K562 (cell line): ENCODE measurements around the gene SEC24C. TPM values are rescaled to one million over a fixed set of nuclear protein-coding genes. Genes with fewer than 3 reads are reported as not detected.
"Not testable (repeated sequence)": the region's sequence is repeated elsewhere in the genome, so short reads cannot be mapped to it uniquely, and the experiment has no call there.

Source experiments
- ATAC-seq: fragments of 200-7000 bp; cut with Tn5 transposase; 3 replicates; pipeline ENCODE4 v1.9.1; 2020; ENCODE audit warnings: moderate library complexity
- BruUV-seq: library from RNA; stranded (reverse); fragments of 400-500 nt; replicated peaks from 2 replicates; lab custom pipeline; 2021; lab: Mats Ljungman, UMichigan
- CTCF ChIA-PET: fragments of 300-600 bp; formaldehyde crosslinking; extraction: SDS; loops from one replicate; lab custom pipeline; 2021; ENCODE audit warnings: low intra/inter-chr PET ratio; lab: Yijun Ruan, JAX
- POLR2A ChIA-PET: fragments of 300-600, 350-650 bp; sonication (Branson Sonifier 250); formaldehyde crosslinking; extraction: SDS; loops from one replicate; lab custom pipeline; 2021; ENCODE audit warnings: antibody characterized with exemption, inconsistent platforms; lab: Yijun Ruan, JAX
- DNase-seq, 4 experiments: peaks; one replicate each; pipeline versions ENCODE4 v3.0.0 to v3.0.0-alpha.2; 2011 to 2018; ENCODE audit warnings: low spot score in 3 of 4, mixed read lengths in 3 of 4; ENCODE audit errors: extremely low read depth in 1 of 4
- FAIRE-seq: peaks from 2 replicates; lab custom pipeline; 2011; peaks lifted over from hg19 to GRCh38; lab: Jason Lieb, UNC
- H2AFZ ChIP-seq: 2 replicates; pipeline ENCODE4 v1.6.0; 2011; ENCODE audit warnings: low read depth, low read length, control low read depth, inconsistent platforms
- H3K27ac ChIP-seq: fragments of 200-600 bp; 3 replicates; pipeline ENCODE4 v1.8.0; 2011; ENCODE audit warnings: low read depth, mild to moderate bottlenecking, control low read depth, inconsistent platforms, low read length, moderate library complexity, mixed read lengths; ENCODE audit errors: extremely low read depth
- H3K27me3 ChIP-seq, 2 experiments: fragments of 300-600 bp in 1 of 2; 2 replicates in 1 of 2; 3 replicates in 1 of 2; pipeline versions ENCODE4 v1.6.0 to v1.8.0; 2011; ENCODE audit warnings: inconsistent platforms in 2 of 2, low read length in 2 of 2, mild to moderate bottlenecking in 1 of 2, mixed read lengths in 1 of 2, moderate library complexity in 1 of 2; ENCODE audit not compliant: control insufficient read depth in 2 of 2, insufficient read depth in 2 of 2
- H3K36me3 ChIP-seq: fragments of 300-600 bp; 3 replicates; pipeline ENCODE4 v1.8.0; 2011; ENCODE audit warnings: mild to moderate bottlenecking, low read length, inconsistent platforms; ENCODE audit not compliant: control insufficient read depth, insufficient read depth
- H3K4me1 ChIP-seq, 2 experiments: fragments of 200-600 bp in 1 of 2; replicated peaks in 1 of 2; 2 replicates in 1 of 2; 3 replicates in 1 of 2; pipeline versions ENCODE4 v1.5.1 to v1.8.0; 2011; ENCODE audit warnings: inconsistent platforms in 2 of 2, low read length in 2 of 2, mild to moderate bottlenecking in 1 of 2, mixed read lengths in 1 of 2, moderate library complexity in 1 of 2; ENCODE audit not compliant: control insufficient read depth in 2 of 2, insufficient read depth in 2 of 2
- H3K4me2 ChIP-seq: 2 replicates; pipeline ENCODE4 v1.6.1; 2011; ENCODE audit warnings: low read length, control low read depth, inconsistent platforms, mixed read lengths; ENCODE audit not compliant: insufficient read depth
- H3K4me3 ChIP-seq: fragments of 200-600 bp; sonication (generic), shearing (Covaris generic); 2 replicates; pipeline ENCODE4 v1.5.1; 2016; ENCODE audit warnings: control low read depth, inconsistent platforms
- H3K79me2 ChIP-seq: fragments of 200-600 bp; 3 replicates; pipeline ENCODE4 v1.8.0; 2011; ENCODE audit warnings: low read length, inconsistent platforms; ENCODE audit not compliant: control insufficient read depth, insufficient read depth
- H3K9ac ChIP-seq, 2 experiments: 2 replicates each; pipeline versions ENCODE4 v1.6.0 to v1.6.1; 2011; ENCODE audit warnings: low read depth in 2 of 2, low read length in 2 of 2, control low read depth in 1 of 2, inconsistent platforms in 1 of 2, mild to moderate bottlenecking in 1 of 2, mixed read lengths in 1 of 2; ENCODE audit not compliant: insufficient read depth in 1 of 2
- H3K9me1 ChIP-seq: one replicate; pipeline ENCODE4 v1.6.0; 2011; ENCODE audit warnings: inconsistent platforms, mild to moderate bottlenecking, low read length, moderate library complexity; ENCODE audit not compliant: control insufficient read depth, insufficient read depth
- H3K9me3 ChIP-seq: replicated peaks from 2 replicates; pipeline ENCODE4 v1.5.1; 2011; ENCODE audit warnings: low read depth, low read length, inconsistent platforms; ENCODE audit not compliant: control insufficient read depth, insufficient read depth
- H4K20me1 ChIP-seq: replicated peaks from 2 replicates; pipeline ENCODE4 v1.6.1; 2011; ENCODE audit warnings: low read length, inconsistent platforms, mixed read lengths; ENCODE audit not compliant: control insufficient read depth, insufficient read depth
- CREB3L1 ChIP-seq: fragments of 450-650 bp; IDR thresholded peaks from 2 replicates; pipeline ENCODE4 v1.6.1; 2014; ENCODE audit warnings: low read depth, mild to moderate bottlenecking, moderate library complexity, borderline replicate concordance
- KDM5B ChIP-seq: fragments of 200-600 bp; sonication (generic); IDR thresholded peaks from 2 replicates; pipeline ENCODE4 v1.6.1; 2012; ENCODE audit warnings: low read depth, mild to moderate bottlenecking, moderate library complexity, low read length, control low read depth, inconsistent platforms; ENCODE audit not compliant: insufficient replicate concordance
- MITF ChIP-seq: IDR thresholded peaks from 2 replicates; pipeline ENCODE4 v1.6.1; 2014; ENCODE audit warnings: antibody characterized with exemption
- PCBP2 ChIP-seq: fragments of 200-400 bp; formaldehyde crosslinking; IDR thresholded peaks from 2 replicates; pipeline ENCODE4 v1.6.1; 2018; ENCODE audit warnings: low read length, low read depth, mild to moderate bottlenecking, moderate library complexity; ENCODE audit not compliant: poor library complexity, severe bottlenecking
- POLR2G ChIP-seq: fragments of 200-400 bp; formaldehyde crosslinking; IDR thresholded peaks from 2 replicates; pipeline ENCODE4 v1.6.1; 2017; ENCODE audit warnings: low read depth, mild to moderate bottlenecking, antibody characterized with exemption, low read length, moderate library complexity
- SUPT5H ChIP-seq: fragments of 450-650 bp; IDR thresholded peaks from 2 replicates; pipeline ENCODE4 v1.6.1; 2016
- TFAP4 ChIP-seq: sonication (generic); formaldehyde crosslinking; IDR thresholded peaks from 2 replicates; pipeline ENCODE4 v1.8.0; 2022; ENCODE audit warnings: missing genetic modification reagents, mild to moderate bottlenecking, moderate library complexity, borderline replicate concordance
- TSC22D4 ChIP-seq: fragments of 450-650 bp; IDR thresholded peaks from 2 replicates; pipeline ENCODE4 v1.6.1; 2016; ENCODE audit warnings: missing genetic modification characterization, missing biosample characterization, control low read depth
- ZFP36 ChIP-seq: fragments of 150-350 bp; IDR thresholded peaks from 2 replicates; pipeline ENCODE4 v1.6.1; 2018; ENCODE audit warnings: low read length, low read depth; ENCODE audit not compliant: partially characterized antibody
- WGBS: fragments of 100-300 bp; shearing (Covaris generic); methylation state at CpG from one replicate; pipeline ENCODE4 v1.1.6; 2016; ENCODE audit warnings: low coverage, mixed read lengths; ENCODE audit not compliant: insufficient coverage; ENCODE audit errors: missing lambda C conversion rate; 5-methylcytosine and 5-hydroxymethylcytosine counted together
- in situ Hi-C: fragments of 300-500 bp; cut with MboI; formaldehyde crosslinking; loops from 4 replicates; pipeline ENCODE4 v1.15.0; 2018; ENCODE audit warnings: inconsistent platforms, mixed read lengths
- intact Hi-C: fragments of 100-400 bp; cut with micrococcal nuclease; formaldehyde crosslinking; loops from 2 replicates; pipeline ENCODE4 v1.14.2; 2022
- polyA plus RNA-seq, 8 experiments: library from polyadenylated mRNA; depleted of rRNA in 4 of 8; stranded (reverse) in 5 of 8; unstranded in 3 of 8; fragments of >200 nt; fragmentation: Nextera tagmentation in 2 of 8; fragmentation: Illumina TruSeq in 1 of 8; extraction: Ambion mirVana in 2 of 8; extraction: Trizol in 1 of 8; gene quantifications; 2 replicates each; pipeline versions ENCODE4 v1.2.1 to v1.2.3, GENCODE V29; 2011 to 2014; ENCODE audit warnings: inconsistent platforms in 1 of 8, missing spikeins in 1 of 8
- total RNA-seq, 7 experiments: library from RNA; depleted of rRNA in 6 of 7; stranded (reverse); fragments of >200 nt in 6 of 7; fragmentation: Illumina TruSeq in 2 of 7; extraction: Trizol in 2 of 7; gene quantifications; 2 replicates each; pipeline versions ENCODE4 v1.2.1 to v1.2.3, GENCODE V29; 2011 to 2021; ENCODE audit warnings: low replicate concordance in 1 of 7

SEC24C gene
- total and polyA plus RNA-seq, 9 of the 15 experiments (the other 6 are each of a cell fraction or from before 2014, with no cell fraction given), result 19.0 to 115 (median 70.5) TPM

GRCh38 chr10:73740501-73741254 is 3.5 kb upstream of the SEC24C start:
- H3K27ac ChIP-seq, H4K20me1 ChIP-seq, in situ Hi-C loops, CTCF ChIA-PET, H3K9me3 ChIP-seq, DNase-seq, H3K27me3 ChIP-seq, BruUV-seq, ATAC-seq, H3K9ac ChIP-seq, FAIRE-seq, H3K4me3 ChIP-seq, H2AFZ ChIP-seq, H3K4me2 ChIP-seq, H3K9me1 ChIP-seq: not testable (repeated sequence)
- Histone ChIP-seq H3K79me2 (peaks cover 42% of the 10 kb centered on the region), H3K36me3 (peaks cover 31% of the 10 kb centered on the region), H3K4me1 (peaks cover 5 to 17% of the 10 kb centered on the region in 2 experiments; a peak in 3 of 5 replicates)
- 90% methylated on average over 15 of the region's 18 CpGs for WGBS
- TF ChIP-seq POLR2G (peak; percentile 46; the same call in 1 of the 2 replicates), SUPT5H (peak; percentile 0; the same call in 1 of the 2 replicates)
- intact Hi-C loops, result loop anchor here (5.0 kb wide), 1 partner anchor 88 kb away; no protein-coding TSS in a partner anchor
- POLR2A ChIA-PET, result interaction anchor here (6.3 kb wide), 1 partner anchor 8 kb away, joined by 118 read pairs; no protein-coding TSS in a partner anchor

GRCh38 chr10:73742454-73742734 is 1.8 kb upstream of the SEC24C start:
- WGBS, result 80% methylated on average over 5 of the region's 5 CpGs
- no peak overlapping the region for H2AFZ ChIP-seq
- H3K4me2 ChIP-seq, result no peak overlapping the region; the same call in 1 of the 2 replicates
- H3K4me3 ChIP-seq, result no peak overlapping the region
- ChIA-PET POLR2A (interaction anchor here (0.6 to 6.3 kb wide), 9 partner anchors 10 to 74 kb away, joined by 3 to 118 read pairs (median 4); partner anchors contain the start of gene CHCHD1), CTCF (no interaction called here)
- in situ Hi-C loops (no loop called here), intact Hi-C loops (loop anchor here (5.0 kb wide), 1 partner anchor 90 kb away; no protein-coding TSS in a partner anchor)
- peaks cover 5 to 21% of the 10 kb centered on the region in 2 experiments; a peak in 3 of 5 replicates for H3K4me1 ChIP-seq
- peak overlapping the region; percentile 99 for H3K27ac ChIP-seq
- peaks cover 38% of the 10 kb centered on the region for H3K36me3 ChIP-seq
- no peaks in the 10 kb centered on the region for H3K9me3 ChIP-seq
- FAIRE-seq, result no peak
- peak overlapping the region in 1 of 2 experiments; percentile 16; a peak in 1 of 4 replicates for H3K9ac ChIP-seq
- no peak for ATAC-seq
- DNase-seq, result peak in 1 of 4 experiments; percentile 19
- no peaks in the 10 kb centered on the region for H3K9me1 ChIP-seq
- no peaks in the 10 kb centered on the region for H3K27me3 ChIP-seq
- no peaks in the 10 kb centered on the region for H4K20me1 ChIP-seq
- peaks cover 56% of the 10 kb centered on the region for H3K79me2 ChIP-seq
- no TSS peak for BruUV-seq
- TF ChIP-seq TFAP4 (0 out of 2 replicates have a peak, but pooled peaks have one; percentile 7), CREB3L1 (no peak), KDM5B (no peak), ZFP36 (no peak), PCBP2 (no peak), TSC22D4 (tag) (no peak), MITF (no peak)
